Measurements from ENCODE around the gene CD19. TPM values are rescaled to one million over a fixed set of nuclear protein-coding genes. Genes with fewer than 3 reads are reported as not detected.

The CD19 gene
- total RNA-seq (2022; extraction: Qiagen RNA extraction), result not detected in 5 replicates

GRCh38 chr16:28931801-28932225, at the start of gene CD19:
TSS of gene CD19 (plus strand) at chr16:28931971. CDS start at chr16:28932001, 30 bp downstream.

GRCh38 chr16:28924762-28925385, 6.9 kb upstream of the CD19 start, which contains the start of gene RABEP2:
TSS of gene RABEP2 (minus strand) at chr16:28925238. CDS start at chr16:28925163, 75 bp downstream.

GRCh38 chr16:28950648-28951409, 19.1 kb downstream of the CD19 start, which contains the start of gene NFATC2IP:
TSS of gene NFATC2IP (plus strand) at chr16:28950937. CDS start at chr16:28951012, 75 bp downstream.

GRCh38 chr16:28974437-28975157, 42.8 kb downstream of the CD19 start, which contains the start of gene SPNS1:
TSS of gene SPNS1 (plus strand) at chr16:28974778. CDS start at chr16:28975152, 374 bp downstream.

GRCh38 chr16:28984619-28985135, 52.9 kb downstream of the CD19 start, which contains the start of gene LAT:
TSS of gene LAT (plus strand) at chr16:28985052. CDS start at chr16:28985418, 366 bp downstream.

Other genes starting within 250 kb of the CD19 start
- gene EIF3C, start 220.5 kb upstream of the CD19 start, total RNA-seq (2022; extraction: Qiagen RNA extraction), result 202 to 359 TPM (median 356 TPM) in 5 replicates
- gene NPIPB9, start 180.2 kb upstream of the CD19 start, total RNA-seq (2022; extraction: Qiagen RNA extraction), result 1.4 to 2.3 TPM (median 1.7 TPM) in 5 replicates
- gene ATXN2L, start 109.0 kb upstream of the CD19 start, total RNA-seq (2022; extraction: Qiagen RNA extraction), result 94.5 to 143 TPM (median 129 TPM) in 5 replicates
- gene TUFM, start 85.6 kb upstream of the CD19 start, total RNA-seq (2022; extraction: Qiagen RNA extraction), result 216 to 313 TPM (median 305 TPM) in 5 replicates
- gene SH2B1, start 68.1 kb upstream of the CD19 start, total RNA-seq (2022; extraction: Qiagen RNA extraction), result 25.7 to 34.8 TPM (median 32.6 TPM) in 5 replicates
- gene ATP2A1, start 53.5 kb upstream of the CD19 start, total RNA-seq (2022; extraction: Qiagen RNA extraction), result 1.4 to 3.6 TPM (median 2.4 TPM) in 5 replicates
- 9.7 to 11.2 TPM (median 11.0 TPM) in 5 replicates for gene RABEP2, start 6.7 kb upstream of the CD19 start, total RNA-seq (2022; extraction: Qiagen RNA extraction)
- gene NFATC2IP, start 19.0 kb downstream of the CD19 start, total RNA-seq (2022; extraction: Qiagen RNA extraction), result 21.0 to 32.6 TPM (median 27.8 TPM) in 5 replicates
- gene SPNS1, start 42.8 kb downstream of the CD19 start, total RNA-seq (2022; extraction: Qiagen RNA extraction), result 51.4 to 83.2 TPM (median 79.1 TPM) in 5 replicates
- gene LAT, start 53.1 kb downstream of the CD19 start, total RNA-seq (2022; extraction: Qiagen RNA extraction), result 3.7 to 6.0 TPM (median 4.7 TPM) in 5 replicates